Esophagus muscularis mucosa (tissue), 2 donors: ENCODE measurements around the gene CTSG.

Source experiments
- POLR2A ChIP-seq: fragments of 450-650 bp; IDR thresholded peaks from one replicate; pipeline ENCODE4 v1.6.1; 2017; ENCODE audit warnings: antibody characterized with exemption, moderate library complexity, mild to moderate bottlenecking, low read depth
- POLR2AphosphoS5 ChIP-seq, 2 donors: sonication (generic); formaldehyde crosslinking; IDR thresholded peaks; one replicate each; pipeline ENCODE4 v1.6.1; 2017; ENCODE audit warnings: antibody characterized with exemption in 2 of 2

GRCh38 chr14:24612196-24612595, 36.1 kb upstream of the CTSG start:
- TF ChIP-seq POLR2AphosphoS5 (IDR thresholded peaks at IDR 0.05) = no peak
- no peak for TF ChIP-seq POLR2A
